Mucosa of descending colon (tissue), 3 donors: ENCODE measurements around the gene KL. TPM values are rescaled to one million over a fixed set of nuclear protein-coding genes. Genes with fewer than 3 reads are reported as not detected.

Source experiments
- ATAC-seq: fragments of 200-7000 bp; cut with Tn5 transposase; one replicate; pipeline ENCODE4 v1.9.1; 2020; ENCODE audit warnings: mild to moderate bottlenecking, moderate library complexity
- DNase-seq, 3 donors: peaks; one replicate each; pipeline ENCODE4 v3.0.0-alpha.2; 2020
- H3K36me3 ChIP-seq: fragments of 200-600 bp; one replicate; pipeline ENCODE4 v1.8.0; 2021; ENCODE audit warnings: low read depth, mild to moderate bottlenecking
- H3K4me1 ChIP-seq: fragments of 200-600 bp; one replicate; pipeline ENCODE4 v1.8.0; 2021; ENCODE audit warnings: low read depth, mild to moderate bottlenecking
- H3K4me3 ChIP-seq: fragments of 200-600 bp; one replicate; pipeline ENCODE4 v1.8.0; 2021; ENCODE audit warnings: mild to moderate bottlenecking
- H3K9me3 ChIP-seq: fragments of 200-600 bp; one replicate; pipeline ENCODE4 v1.8.0; 2021; ENCODE audit warnings: mild to moderate bottlenecking
- intact Hi-C, 2 donors: fragments of 100-400 bp; cut with DNase I in 1 of 2; cut with micrococcal nuclease in 1 of 2; formaldehyde crosslinking; loops; one replicate each; pipeline versions ENCODE4 v1.11.0 to v1.11.1; 2022; cut with DNase I, micrococcal nuclease
- total RNA-seq, 3 donors: library from RNA; stranded (reverse); fragmentation: NEBNext Ultra II Directional in 2 of 3; extraction: Animal tissue kit (Norgen Biotek cat#: 25700) in 2 of 3; gene quantifications; one replicate each; pipeline versions ENCODE4 v1.2.1 to v1.2.4, GENCODE V29; 2021 to 2023
- TF ChIP-seq, protein P1 (sequence below): fragments of 200-600 bp; IDR thresholded peaks from one replicate; pipeline ENCODE4 v1.8.0; 2022; ENCODE audit warnings: antibody characterized with exemption, mild to moderate bottlenecking
- donor health status: DM: no; HTN: no; CAD: no; lungs with moderate emphysema.
- donor health status: DM: no; HTN: no; CAD: no.
- donor health status: DM: no; HTN: yes; CAD: no.

Gene KL
- total RNA-seq, 3 donors from 2014 or later, result 0.63 to 6.0 (median 0.84) TPM

DNA sequence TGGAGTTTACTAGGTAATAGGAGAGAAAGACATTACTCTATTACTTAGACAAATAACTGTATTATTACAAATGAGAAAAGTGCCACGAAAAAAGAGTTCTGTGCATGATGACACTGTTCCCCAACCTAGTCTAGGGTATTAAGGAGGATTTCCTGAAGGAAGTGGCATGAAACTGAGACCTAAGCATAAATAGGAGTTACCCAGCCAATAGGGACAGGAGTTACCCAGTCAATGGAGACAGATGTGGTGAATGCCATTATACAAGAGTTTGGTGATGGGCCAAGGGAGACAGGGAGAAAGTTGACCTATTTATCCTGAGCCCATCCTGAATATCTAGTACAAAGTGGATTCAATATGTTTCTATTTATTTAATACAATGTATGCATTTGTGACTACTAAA is 65.4 kb downstream of the KL start:
- no peak overlapping the region for H3K4me3 ChIP-seq
- peaks cover 2% of the 10 kb centered on the region for H3K4me1 ChIP-seq
- no peaks in the 10 kb centered on the region for H3K36me3 ChIP-seq
- DNase-seq, result no peak
- intact Hi-C loops, result no loop called here
- no peak for ATAC-seq
- TF ChIP-seq, protein P1, sequence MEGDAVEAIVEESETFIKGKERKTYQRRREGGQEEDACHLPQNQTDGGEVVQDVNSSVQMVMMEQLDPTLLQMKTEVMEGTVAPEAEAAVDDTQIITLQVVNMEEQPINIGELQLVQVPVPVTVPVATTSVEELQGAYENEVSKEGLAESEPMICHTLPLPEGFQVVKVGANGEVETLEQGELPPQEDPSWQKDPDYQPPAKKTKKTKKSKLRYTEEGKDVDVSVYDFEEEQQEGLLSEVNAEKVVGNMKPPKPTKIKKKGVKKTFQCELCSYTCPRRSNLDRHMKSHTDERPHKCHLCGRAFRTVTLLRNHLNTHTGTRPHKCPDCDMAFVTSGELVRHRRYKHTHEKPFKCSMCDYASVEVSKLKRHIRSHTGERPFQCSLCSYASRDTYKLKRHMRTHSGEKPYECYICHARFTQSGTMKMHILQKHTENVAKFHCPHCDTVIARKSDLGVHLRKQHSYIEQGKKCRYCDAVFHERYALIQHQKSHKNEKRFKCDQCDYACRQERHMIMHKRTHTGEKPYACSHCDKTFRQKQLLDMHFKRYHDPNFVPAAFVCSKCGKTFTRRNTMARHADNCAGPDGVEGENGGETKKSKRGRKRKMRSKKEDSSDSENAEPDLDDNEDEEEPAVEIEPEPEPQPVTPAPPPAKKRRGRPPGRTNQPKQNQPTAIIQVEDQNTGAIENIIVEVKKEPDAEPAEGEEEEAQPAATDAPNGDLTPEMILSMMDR, result no peak
- no peaks in the 10 kb centered on the region for H3K9me3 ChIP-seq

DNA sequence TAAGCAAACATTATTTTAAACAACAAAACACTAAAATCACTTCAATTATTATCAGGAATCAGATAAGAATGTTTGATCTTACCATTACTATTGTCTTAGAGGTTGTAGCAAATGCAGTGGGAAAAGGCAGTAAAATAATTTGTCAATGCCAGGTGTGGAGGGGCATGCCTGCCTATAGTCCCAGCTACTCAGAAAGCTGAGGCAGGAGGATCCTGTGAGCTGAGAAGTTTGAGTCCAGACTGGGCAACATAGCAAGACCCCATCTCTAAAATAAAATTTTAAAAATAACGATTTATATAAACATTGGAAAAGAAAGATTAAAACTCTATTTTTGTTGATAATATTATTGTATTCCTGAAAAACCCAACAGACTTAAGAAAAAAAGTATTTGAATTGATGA is 66.8 kb downstream of the KL start:
- Histone ChIP-seq H3K36me3 (no peaks in the 10 kb centered on the region), H3K4me1 (no peaks in the 10 kb centered on the region), H3K4me3 (no peak overlapping the region), H3K9me3 (no peaks in the 10 kb centered on the region)
- ATAC-seq (no peak), DNase-seq (no peak)
- intact Hi-C loops, result no loop called here
- TF ChIP-seq, protein P1, result no peak

DNA sequence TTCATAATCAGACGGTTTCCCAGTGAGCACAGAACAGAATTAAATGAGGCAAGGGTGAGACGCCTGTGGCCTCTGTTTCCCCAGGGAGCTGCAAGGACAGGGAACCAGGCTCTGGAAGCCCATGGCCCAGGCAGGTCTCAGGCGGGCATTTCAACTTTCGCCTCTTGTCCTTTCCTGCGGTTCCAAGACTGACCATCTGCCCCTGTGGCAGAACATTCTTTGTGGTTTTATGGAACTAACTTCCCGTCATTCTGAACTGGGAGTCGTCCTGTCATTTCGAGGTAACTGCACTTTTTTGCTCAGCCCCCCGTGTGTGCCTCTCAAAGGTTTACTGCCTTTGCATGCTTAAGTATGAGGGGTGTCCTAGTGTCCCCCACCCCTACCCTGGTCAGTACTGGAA is 70.9 kb downstream of the KL start:
- TF ChIP-seq, protein P1, result no peak
- no peaks in the 10 kb centered on the region for H3K9me3 ChIP-seq
- intact Hi-C loops, result no loop called here
- H3K4me3 ChIP-seq, result no peak overlapping the region
- no peaks in the 10 kb centered on the region for H3K36me3 ChIP-seq
- ATAC-seq (no peak), DNase-seq (no peak)
- no peaks in the 10 kb centered on the region for H3K4me1 ChIP-seq

DNA sequence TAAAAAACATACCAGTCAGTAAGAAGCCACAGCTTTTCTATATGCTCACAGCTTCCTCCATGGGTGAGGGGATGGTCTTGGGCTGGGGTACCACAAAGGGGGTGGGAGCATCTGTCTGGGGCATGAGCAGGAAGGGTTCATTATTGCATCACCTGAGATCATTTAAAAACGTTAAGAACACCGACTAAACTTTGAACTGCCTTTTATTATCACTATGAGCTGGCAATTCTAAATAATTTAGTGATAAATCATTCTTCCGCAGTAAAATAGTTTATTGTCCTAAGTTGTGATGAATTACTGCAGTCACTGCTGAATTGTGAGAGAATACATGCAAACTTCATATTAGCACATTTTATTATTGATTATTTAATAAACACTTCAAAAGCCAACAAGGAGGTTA is 71.6 kb downstream of the KL start:
- DNase-seq (no peak), ATAC-seq (peak; percentile 29)
- Histone ChIP-seq H3K4me1 (no peaks in the 10 kb centered on the region), H3K4me3 (no peak overlapping the region), H3K36me3 (no peaks in the 10 kb centered on the region), H3K9me3 (no peaks in the 10 kb centered on the region)
- TF ChIP-seq, protein P1, result no peak
- intact Hi-C loops, result no loop called here

DNA sequence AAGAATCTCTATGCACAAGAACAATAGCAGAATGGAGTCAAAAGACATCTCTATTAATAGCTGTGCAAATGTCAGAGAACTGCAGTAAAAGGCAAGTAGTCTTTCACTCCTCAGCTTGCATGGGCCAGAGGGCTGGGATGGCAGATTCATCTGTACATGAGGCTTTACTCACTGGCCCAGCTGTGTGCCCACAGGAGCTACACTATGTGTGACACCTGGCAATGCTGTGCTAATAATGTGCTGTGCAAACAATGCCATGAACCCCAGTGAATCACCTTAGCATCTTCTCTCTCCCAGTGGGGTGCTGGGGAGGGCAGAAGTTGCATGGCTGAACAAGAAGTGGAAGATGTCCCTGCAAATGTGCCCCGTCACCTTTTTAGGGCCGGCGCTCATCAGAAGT is 73.1 kb downstream of the KL start:
- ATAC-seq (no peak), DNase-seq (no peak)
- H3K4me1 ChIP-seq, result no peaks in the 10 kb centered on the region
- no peak overlapping the region for H3K4me3 ChIP-seq
- H3K9me3 ChIP-seq, result no peaks in the 10 kb centered on the region
- TF ChIP-seq, protein P1, result no peak
- intact Hi-C loops, result no loop called here
- no peaks in the 10 kb centered on the region for H3K36me3 ChIP-seq

DNA sequence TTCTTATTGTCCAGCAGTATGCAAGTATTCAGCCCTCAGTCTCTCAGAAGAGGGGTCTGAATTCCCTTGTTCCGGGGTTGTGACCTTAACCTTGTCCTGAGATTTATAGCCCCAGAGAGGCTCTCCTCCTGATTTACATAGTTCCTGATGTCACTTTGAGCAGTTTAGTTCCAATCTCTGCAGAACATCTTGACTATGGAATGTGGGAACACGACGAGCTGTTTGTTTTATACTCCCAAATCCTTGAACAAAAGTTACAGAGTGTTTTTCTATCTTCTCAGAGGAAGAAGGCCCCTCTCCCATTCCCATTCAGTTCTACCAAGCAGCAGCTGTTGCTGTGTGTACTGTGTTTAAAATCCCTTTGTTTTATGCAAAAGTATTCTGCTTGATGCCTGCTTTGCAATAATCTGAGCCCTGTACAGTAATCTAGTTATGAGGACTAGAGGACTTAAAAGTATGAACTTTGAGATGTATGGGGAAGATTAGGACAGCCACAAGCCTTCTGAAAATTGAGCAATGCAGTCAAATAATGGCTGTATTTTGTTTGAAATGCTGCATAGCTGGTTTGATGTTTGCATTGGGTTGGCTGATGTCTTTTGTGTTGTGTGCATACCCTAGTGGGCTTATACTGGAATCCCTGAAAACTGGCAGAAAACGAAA is 74.7 kb downstream of the KL start:
- no peak for ATAC-seq
- TF ChIP-seq, protein P1, result no peak
- DNase-seq, result no peak
- no peaks in the 10 kb centered on the region for H3K4me1 ChIP-seq
- H3K36me3 ChIP-seq, result no peaks in the 10 kb centered on the region
- no peaks in the 10 kb centered on the region for H3K9me3 ChIP-seq
- no peak overlapping the region for H3K4me3 ChIP-seq
- intact Hi-C loops, result no loop called here
